HG03135 (cell line): Measurements from ENCODE around the gene CHEK1.
"Not testable (repeated sequence)": the region's sequence is repeated elsewhere in the genome, so short reads cannot be mapped to it uniquely, and the experiment has no call there.

ENCODE experiments used
- ATAC-seq: cut with Tn5 transposase; IDR thresholded peaks from one replicate; pipeline ENCODE4 v1.9.1; 2021; ENCODE audit warnings: mild to moderate bottlenecking, moderate library complexity; ENCODE audit not compliant: unreplicated experiment

Gene CHEK1

DNA sequence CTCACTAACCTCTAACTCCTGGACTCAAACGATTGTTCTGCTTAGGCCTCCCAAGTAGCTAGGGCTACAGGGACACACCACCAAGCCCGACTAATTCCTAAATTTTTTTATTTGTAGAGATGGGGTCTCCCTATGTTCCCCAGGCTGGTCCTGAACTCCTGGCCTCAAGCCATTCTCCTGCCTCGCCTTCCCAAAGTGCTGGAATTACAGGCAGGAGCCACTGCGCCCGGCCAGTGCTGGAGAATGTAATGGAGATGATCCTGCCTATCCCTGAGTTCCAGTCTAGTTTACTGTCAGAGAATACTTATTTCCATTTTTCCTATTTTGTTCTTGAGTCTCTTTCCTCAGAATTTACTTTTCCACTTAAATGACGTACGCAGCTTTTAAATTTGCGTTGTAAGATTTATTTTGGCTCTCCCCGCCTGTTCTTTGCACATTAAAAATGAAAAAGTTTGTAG, at the start of gene CHEK1:
Gene CHEK1 (plus strand): TSS at position 408 of the 458 bp plus-strand sequence. CDS start 1,606 bp downstream, outside the sequence.
- ATAC-seq: no peak

DNA sequence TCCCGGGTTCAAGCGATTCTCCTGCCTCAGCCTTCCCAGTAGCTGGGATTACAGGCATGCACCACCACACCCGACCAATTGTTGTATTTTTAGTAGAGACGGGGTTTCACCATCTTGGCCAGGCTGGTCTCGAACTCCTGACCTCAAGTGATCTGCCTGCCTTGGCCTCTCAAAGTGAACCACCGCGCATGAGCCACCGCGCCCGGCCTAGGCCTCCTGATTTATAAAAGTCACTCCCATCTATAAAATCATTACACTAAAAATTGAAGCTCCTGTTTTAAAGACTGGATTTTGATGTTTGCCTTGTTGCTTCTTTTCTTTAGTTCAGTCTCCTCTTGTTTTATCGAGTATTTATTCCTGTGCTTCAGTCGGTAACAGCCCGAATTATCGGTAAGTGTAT, 47.8 kb upstream of the CHEK1 start:
- ATAC-seq: not testable (repeated sequence)

DNA sequence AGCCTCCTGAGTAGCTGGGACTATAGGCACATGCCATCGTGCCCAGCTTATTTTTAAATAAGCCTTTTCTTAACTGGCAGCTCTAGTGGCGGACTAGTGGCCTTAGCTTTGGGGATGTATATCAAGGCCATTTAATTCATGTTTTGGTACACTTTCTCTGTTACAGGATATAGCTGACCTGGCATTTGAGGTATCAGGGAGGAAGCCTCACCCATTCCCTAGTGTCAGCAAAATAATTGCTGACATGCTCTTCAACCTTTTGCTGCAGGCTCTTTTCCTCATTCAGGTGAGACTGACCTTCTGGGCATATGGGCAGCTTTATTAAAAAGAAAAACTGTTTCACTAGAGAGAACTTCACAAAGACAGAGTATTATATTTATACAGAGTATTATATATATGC, 46.2 kb upstream of the CHEK1 start:
- no peak for ATAC-seq

DNA sequence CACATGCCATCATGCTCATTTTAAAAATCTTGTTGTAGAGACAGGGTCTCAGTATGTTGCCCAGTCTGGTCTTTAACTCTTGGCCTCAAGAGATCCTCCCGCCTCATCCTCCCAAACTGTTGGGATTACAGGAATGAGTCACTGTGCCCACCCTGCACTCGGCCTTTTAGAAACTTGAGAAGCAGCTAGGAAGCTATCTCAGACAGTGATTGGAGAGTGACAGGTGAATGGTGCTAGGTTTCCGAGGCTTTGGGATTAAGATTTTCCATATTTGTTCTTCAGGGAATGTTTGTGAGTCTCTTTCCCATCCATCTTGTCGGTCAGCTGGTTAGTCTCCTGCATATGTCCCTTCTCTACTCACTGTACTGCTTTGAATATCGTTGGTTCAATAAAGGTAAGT, 45.2 kb upstream of the CHEK1 start:
- ATAC-seq: no peak

DNA sequence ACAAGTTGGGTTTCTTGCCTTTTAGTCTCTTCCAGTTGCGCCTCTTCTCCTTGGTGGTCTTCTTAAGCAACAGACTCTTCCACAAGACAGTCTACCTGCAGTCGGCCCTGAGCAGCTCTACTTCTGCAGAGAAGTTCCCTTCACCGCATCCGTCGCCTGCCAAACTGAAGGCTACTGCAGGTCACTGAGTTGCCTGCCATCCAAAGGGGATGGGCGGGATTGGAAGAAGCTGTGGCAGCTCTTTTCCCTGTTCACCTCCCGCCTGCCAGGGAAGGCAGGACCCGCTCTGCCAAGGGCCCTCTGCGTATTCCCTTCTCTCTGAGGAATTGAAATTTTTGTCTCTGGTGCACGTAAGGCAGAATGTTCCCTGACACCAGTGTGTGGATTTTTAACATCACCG, 41.5 kb upstream of the CHEK1 start:
- ATAC-seq: no peak

DNA sequence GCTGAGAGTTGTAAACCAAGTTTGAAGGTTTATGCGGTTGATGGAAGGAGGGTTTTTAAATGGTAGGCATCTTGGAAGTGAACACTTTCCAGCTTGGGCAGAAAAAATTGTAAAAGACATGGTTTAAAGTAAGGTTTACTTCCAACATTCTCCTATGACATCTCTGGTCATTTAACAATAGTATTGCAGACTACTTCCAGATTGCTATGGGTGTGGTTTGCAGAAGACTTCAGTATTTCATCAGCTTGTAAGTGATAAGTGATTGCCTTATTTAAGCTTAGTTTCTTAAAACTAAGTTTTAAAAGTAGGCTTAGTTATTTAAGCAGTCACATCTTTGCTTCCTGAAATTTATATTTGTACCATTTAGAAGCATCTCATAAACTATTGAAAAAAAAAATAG, 39.5 kb upstream of the CHEK1 start:
- ATAC-seq: no peak

DNA sequence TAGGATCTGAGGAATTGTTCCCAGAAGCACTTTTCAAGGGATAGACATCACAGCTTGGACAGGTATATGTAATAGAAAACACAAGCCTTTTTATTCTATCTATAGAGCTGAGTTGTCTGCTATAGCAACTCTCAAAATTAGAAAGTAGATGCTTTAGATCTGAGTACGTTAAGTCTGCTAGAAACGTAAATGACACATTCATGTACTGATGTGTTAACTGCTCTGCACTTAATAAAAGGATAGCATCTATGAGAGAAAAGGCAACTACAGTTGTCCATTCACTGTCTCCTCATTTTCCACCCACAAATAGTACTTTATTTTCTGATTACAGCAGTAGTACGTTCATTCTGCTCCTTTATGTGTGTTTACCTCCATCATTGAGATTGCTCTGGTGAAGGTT, 38.3 kb upstream of the CHEK1 start:
- no peak for ATAC-seq

DNA sequence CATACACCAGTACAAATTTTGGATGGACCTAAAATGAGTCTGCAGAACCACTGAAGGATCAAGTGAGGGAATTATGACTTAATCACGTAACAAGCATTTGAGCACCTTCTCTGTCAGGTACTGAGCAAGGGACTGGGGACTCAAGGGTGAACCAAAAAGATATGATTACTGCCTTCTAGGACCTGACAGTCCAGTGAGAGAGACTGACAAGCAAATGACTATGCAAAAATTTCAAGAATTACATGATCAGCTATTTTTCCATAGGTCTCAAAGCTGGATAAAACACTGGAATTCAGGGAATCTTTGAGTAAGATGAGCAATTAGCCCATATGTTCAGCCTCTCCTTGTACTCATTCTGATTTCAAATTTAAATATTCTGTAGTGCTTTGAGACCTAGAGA, 37.5 kb upstream of the CHEK1 start:
- no peak for ATAC-seq

DNA sequence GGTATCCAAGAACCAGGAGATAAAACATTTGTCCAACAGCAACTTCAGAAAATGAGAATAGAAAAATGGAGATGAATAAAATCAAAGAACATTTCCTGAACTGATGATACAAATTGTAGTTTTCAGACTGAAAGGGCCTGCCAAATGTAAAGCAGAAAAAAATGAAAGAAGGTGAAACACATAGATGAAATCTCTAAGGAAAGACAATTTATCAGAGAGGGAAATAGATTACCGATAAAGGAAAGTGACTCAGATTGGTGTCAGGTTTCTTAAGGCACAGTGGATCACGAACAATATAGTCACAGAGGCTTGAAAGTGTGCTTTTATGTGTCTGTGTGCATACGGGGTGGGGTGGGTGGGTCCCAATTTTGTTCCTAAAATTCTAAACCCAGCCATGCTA, 36.5 kb upstream of the CHEK1 start:
- no peak for ATAC-seq

DNA sequence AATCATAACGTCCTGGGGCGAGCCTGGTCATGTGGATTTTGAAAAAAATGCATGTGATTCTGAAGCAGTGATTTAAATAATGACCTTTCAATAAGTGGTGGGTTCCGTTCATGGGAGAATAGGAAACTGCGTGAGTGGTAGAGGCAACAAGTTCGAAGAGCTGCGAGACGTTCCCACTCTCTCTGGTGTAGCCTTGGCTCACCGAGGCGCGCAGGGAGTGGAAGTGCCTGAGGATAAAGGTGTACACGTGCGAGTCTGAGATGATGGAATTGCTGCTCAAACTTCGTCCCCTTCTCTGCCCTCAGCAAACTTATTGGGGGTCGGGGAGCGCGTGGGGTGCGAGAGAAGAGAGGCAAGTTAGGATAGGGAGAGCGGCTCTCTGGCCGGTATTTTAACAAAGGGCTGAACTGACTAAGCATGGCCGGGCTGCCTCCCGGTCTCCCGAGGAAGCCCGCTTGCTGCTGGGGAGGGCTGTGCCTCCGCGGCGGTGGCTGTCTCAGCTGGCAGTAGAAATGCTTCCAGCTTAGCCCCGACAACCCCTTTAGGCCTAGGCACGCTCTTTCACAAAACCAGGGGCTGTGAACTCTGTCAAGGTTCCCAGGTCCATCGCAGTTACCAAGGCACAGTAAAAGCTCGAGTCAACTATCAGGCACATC, 33.2 kb upstream of the CHEK1 start:
- peak; percentile 14 for ATAC-seq

DNA sequence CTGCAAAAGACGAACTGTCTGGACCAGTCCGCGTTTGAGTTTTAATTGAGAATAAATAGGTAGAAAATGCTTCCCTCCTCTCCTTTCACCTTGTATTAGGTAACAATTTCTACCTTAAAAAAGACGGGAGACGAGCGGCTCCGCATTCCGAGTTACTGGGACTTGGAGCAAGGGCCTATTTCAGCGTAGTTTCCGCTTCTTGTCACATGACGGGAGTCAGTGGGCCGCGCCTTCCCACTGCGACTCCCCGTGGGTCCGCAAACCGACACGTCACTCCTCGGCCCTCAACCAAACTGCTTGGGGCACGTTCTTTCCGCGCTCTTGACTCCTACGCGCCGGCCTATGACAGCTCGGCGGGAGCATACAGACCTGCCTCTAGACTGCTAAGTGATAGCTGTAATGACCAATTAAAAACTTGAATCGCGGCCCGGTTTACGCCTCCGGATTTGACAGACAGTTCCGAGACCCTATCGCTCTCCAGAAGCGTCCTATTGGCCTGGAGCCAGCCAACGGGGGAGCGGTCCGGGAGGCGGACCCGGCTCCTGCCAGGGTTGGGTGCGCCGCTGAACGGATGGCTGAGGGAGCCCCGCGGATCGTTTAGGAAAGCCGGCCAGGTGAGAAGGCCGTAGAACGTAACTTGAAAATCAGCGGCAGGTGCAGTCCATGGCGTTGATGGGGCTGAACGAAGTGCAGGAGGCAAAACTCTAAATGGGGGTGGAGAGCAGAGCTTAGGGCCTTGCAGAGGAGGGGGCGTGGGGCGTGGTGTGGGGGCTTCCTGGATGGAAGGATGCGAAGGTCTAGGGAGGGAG, 32.5 kb upstream of the CHEK1 start, which contains the start of gene STT3A:
Gene STT3A (plus strand): TSS at position 548 of the 809 bp plus-strand sequence. CDS start 3,064 bp downstream, outside the sequence.
- ATAC-seq: peak; percentile 98

DNA sequence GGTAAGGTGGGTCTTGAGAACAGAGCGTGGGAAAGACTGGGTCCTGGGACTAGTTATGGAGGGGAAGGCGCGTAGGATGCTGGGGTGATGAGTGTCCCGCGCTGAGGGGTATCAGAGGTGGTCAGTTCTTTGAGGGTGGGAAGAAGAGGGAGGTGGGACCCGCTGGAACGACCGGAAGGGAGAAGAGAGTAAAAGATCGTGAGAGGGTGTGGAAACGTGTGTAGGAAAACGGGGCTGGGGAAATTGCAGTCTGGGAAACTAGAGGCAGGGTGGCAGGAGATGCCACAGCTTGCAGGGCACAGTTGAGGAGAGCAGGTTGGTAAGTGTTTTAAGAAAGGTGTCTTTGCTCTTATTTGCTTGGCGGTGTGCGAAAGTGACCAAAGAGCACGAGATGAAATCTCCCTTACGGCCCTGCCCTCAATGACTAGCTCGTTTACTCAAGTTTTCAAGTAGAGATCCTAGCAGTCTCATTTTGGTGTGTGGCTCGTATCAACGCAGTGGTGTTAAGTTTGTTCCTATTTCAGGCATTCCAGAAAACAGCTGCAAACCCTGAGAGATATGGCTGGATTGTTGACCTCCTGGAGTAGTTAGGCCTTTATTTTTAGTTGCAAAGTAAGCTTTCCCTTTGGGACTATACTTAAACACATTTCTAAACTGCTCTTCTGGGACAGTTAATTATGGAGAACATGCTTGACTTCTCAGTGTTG, 31.7 kb upstream of the CHEK1 start:
- no peak for ATAC-seq

DNA sequence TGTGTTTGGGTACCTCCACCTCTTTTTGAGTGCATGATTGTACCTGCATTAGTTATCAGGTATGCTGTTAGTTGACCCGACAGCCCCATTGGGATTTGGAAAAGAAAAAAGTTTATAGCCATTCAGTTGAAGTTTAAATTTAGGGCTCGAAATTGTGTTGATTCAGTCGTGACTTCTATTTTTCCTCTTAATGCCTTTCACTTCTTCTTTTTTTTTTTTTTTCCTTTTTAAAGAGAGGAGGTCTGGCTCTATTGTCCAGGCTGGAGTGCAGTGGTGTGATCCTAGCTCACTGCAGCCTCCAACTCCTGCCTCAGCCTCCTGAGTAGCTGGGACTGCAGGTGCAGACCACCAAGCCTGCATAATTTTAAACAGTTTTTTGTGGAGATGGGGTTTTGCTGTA, 30.0 kb upstream of the CHEK1 start:
- ATAC-seq: no peak

DNA sequence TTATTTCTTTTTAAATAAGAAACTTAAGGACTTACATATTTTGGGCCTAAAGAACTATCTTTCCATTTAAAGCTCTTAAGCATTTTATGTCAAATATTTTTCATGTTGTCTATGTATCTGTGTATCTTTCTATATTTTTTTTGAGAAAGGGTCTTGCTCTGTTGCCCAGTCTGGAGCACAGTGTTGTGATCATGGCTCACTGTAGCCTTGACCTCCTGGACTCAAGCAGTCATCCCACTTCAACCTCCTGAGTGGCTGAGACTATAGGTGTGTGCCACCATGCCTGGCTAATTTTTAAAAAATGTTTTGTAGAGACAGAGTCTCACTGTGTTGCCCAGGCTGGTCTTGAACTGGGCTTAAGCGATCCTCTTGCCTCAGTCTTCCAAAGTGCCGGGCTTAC, 24.3 kb upstream of the CHEK1 start:
- ATAC-seq: no peak

DNA sequence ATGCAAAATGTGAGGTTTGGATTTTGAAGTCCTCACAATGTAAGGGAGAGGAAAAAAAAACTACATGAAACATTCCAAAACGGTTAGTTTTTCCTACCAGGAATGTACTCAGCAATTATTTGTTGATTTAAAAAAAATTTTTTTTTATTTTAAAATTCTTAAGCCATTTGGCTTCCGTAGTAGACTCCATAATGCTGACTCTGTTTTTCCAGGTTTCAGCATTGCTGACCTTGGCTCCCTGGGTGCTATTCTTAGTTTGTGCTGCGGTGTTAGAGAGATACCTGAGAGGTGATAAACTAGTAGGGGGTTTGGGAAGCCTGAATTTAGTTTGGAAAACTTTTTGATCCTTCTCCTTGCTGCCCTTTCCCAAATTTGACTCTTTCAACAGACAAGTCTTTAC, 21.8 kb upstream of the CHEK1 start:
- ATAC-seq: no peak

DNA sequence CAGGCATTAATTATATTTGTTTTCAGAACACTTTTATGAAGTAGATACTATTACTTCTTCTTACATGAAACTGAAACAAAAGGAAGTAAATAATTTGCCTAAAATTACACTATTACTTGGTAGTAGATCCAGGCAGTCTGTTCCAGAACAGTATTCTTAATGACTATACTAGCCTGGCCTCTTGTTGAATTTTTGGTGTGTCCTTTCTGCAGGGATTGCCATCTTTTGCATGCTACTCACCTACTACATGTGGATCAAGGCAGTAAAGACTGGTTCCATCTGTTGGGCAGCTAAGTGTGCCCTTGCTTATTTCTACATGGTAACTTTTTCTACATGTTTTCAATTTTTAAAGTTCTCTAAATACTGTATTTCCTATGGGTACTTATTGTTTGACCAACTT, 19.5 kb upstream of the CHEK1 start:
- no peak for ATAC-seq

DNA sequence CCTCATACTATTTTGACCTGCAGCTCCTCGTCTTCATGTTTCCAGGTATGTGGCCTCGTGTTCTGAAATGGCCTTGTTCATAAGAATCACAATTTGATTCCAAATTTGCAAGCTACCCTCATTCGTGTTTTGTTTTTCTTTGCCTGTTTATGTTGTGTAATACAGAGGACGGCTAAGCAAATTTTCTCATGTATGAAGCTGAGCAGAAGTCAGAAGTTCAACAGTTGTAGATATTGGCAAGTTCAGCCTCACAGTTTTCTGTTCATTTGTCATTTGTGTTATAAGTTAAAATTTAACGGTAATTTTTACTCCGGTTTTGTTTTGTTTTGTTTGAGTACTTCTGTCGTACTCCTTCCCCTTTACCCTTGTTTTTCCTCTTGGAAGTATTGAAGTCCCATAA, 15.4 kb upstream of the CHEK1 start:
- no peak for ATAC-seq

DNA sequence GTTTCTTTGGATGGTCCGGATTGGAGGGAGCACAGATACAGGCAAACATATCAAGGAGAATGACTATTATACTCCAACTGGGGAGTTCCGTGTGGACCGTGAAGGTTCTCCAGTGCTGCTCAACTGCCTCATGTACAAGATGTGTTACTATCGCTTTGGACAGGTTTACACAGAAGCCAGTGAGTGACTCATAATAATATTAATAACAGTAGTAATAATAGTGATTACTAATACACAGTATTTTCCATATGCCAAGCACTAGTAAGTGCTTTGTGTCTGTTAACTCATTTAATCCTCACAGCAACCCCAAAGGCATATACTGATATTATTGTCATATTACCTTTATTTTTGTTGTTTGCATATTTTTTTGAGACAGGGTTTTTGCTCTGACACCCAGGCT, 6.6 kb upstream of the CHEK1 start:
- ATAC-seq: no peak

DNA sequence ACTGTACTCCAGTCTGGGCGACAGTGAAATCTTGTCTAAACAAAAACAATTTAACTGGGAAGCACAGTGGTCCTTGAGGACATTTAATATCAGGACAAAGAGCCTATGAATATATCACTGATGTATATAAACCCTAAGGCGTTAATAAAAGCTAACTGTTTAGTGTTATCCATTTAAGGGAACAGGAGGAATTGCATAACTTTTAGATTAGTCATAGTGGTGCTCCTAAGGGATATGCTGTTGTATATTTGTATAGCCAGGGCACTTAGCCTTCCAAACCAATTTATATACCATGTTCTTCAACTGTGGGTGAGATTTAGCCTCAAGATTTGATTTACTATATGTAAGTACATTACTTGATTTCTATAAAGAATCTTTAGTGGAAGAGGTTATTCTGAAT, 3.0 kb upstream of the CHEK1 start:
- ATAC-seq: no peak

DNA sequence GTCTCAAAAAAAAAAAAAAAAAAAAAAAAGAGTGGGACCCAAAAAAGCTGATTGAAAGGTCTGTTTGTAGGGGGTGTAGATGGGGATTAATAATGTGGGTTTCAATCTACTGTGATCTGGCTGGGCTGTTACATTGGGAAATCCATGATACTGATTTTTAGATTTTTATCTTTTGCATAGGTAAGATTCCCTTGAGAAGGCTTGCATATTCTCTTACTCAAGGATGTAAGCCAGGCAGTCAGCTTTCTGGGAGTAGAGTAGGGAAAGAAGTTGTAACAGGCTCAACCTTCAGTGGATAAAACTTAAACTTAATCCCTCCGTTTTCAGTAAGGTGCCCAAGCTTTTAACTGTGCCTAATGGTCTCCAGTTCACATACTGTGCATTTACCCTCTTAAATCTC, 1.9 kb upstream of the CHEK1 start:
- no peak for ATAC-seq

DNA sequence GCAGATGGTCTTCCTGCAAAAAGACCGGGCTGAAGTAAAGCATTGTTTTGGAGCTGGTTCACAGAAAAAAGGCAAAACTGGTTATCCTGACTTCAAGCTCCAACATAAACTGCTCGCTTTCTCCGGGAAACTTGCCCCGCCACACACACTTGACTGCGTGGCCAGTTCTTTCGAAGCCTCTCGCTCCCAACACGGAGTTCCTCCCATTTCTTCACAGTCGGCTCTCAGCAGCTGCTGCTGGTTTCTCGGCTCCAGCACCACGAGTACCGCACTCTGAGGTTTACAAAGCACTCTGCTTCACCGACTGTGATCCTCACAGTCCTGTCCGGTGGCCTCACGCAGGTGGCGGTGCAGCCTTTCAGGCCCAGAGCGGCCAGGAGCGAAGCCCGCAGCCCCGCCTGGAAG, 264 bp downstream of the CHEK1 start:
- no peak for ATAC-seq
